ENCODE results near the gene LEPROT.

Gene LEPROT

DNA sequence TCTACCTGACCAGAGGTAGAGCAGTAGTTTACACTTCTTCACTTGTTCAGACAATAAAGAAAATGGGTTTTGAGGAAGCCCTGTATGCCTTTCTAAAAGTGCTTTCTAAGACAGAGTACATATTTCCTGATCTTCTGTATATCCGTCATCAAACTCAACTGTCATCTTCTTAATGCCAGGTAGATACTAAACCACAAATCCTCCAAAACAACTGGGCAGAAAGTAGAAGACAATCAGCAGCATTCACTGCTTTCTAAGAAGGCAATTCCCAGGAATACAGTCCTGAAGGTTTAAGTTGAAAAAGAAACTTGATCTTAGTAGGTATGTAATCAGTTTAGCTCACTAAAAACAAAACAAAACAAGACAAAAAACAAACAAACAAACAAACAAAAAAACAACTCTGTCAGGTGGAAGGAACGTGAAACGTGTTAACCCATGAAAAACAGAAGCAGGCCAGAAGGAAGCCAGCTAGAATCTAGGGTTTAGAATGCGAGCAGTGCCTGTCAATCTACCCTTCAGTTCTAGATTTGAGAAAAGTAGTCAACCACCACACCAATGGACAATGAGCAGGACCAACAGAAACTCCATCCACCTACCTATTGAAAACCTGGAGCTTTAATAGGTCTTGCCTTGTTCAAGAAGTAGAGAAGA, 59.2 kb downstream of the LEPROT start:
- DNase-seq, result no peak

- DNase-seq, result no peak
Measured at GRCh38 chr1:65480684-65481405, 60.4 kb downstream of the LEPROT start.

GRCh38 chr1:65483993-65484754, 63.7 kb downstream of the LEPROT start:
- DNase-seq, result no peak

Measured in MV-4-11 (cell line).